Gastrocnemius medialis (tissue), 4 donors: ENCODE results near the gene C1orf232. TPM values are rescaled to one million over a fixed set of nuclear protein-coding genes. Genes with fewer than 3 reads are reported as not detected.

Experiments used
- ATAC-seq, 2 donors: fragments of 150-250 bp; one replicate each; pipeline ENCODE4 v1.9.1; 2016
- DNase-seq, 2 donors: peaks; one replicate each; pipeline ENCODE4 v3.0.0-alpha.2; 2019
- H3K27ac ChIP-seq, 4 donors: fragments of 200-600 bp; sonication (generic); 1 replicate in 1 of 4; 2 replicates in 3 of 4; pipeline ENCODE4 v1.5.1; 2016 to 2018; ENCODE audit warnings: mild to moderate bottlenecking in 2 of 4, moderate library complexity in 1 of 4
- H3K27me3 ChIP-seq, 3 donors: fragments of 200-600 bp; sonication (generic) in 2 of 3; 1 replicate in 1 of 3; 2 replicates in 2 of 3; pipeline versions ENCODE4 v1.5.1 to v1.6.0; 2016 to 2019; ENCODE audit warnings: mild to moderate bottlenecking in 1 of 3, moderate library complexity in 1 of 3
- H3K36me3 ChIP-seq, 2 donors: fragments of 200-600 bp; sonication (generic) in 1 of 2; one replicate each; pipeline ENCODE4 v1.5.1; 2017 to 2018
- H3K4me1 ChIP-seq, 2 donors: fragments of 200-600 bp; sonication (generic) in 1 of 2; one replicate each; pipeline ENCODE4 v1.5.1; 2016 to 2017; ENCODE audit warnings: mild to moderate bottlenecking in 2 of 2
- H3K4me3 ChIP-seq, 4 donors: fragments of 200-600 bp; sonication (generic) in 3 of 4; 1 replicate in 1 of 4; 2 replicates in 3 of 4; pipeline ENCODE4 v1.5.1; 2016 to 2019; ENCODE audit warnings: mild to moderate bottlenecking in 2 of 4
- H3K9me3 ChIP-seq, 3 donors: fragments of 200-600 bp; sonication (generic) in 2 of 3; 1 replicate in 1 of 3; 2 replicates in 2 of 3; pipeline ENCODE4 v1.5.1; 2016 to 2019
- CTCF ChIP-seq, 5 experiments: fragments of 450-650 bp in 3 of 5; fragments of 200-600 bp in 2 of 5; sonication (generic) in 2 of 5; IDR thresholded peaks in 4 of 5; conservative IDR thresholded peaks in 1 of 5; 1 replicate in 4 of 5; 2 replicates in 1 of 5; pipeline ENCODE4 v1.5.1; 2016 to 2019; ENCODE audit warnings: antibody characterized with exemption in 5 of 5, mild to moderate bottlenecking in 3 of 5, moderate library complexity in 3 of 5
- POLR2A ChIP-seq, 2 donors: fragments of 450-650 bp; IDR thresholded peaks; one replicate each; pipeline ENCODE4 v1.6.1; 2017; ENCODE audit warnings: antibody characterized with exemption in 2 of 2, mild to moderate bottlenecking in 2 of 2, moderate library complexity in 2 of 2
- in situ Hi-C, 4 donors: fragments of 200-750 bp; cut with MboI; loops; one replicate each; pipeline versions ENCODE4 v1.15.0 to v1.8.0; 2017; ENCODE audit warnings: low sequenced_read_pairs in 4 of 4
- intact Hi-C: fragments of 100-400 bp; cut with DNase I; formaldehyde crosslinking; loops from one replicate; pipeline ENCODE4 v1.15.1; 2023; ENCODE audit warnings: low total_unique reads
- total RNA-seq, 4 donors: library from RNA; depleted of rRNA; stranded (reverse); fragments of >200 nt; gene quantifications; one replicate each; pipeline versions ENCODE4 v1.1.0 to v1.2.3, GENCODE V29; 2016

Gene C1orf232
- not detected for total RNA-seq

- in situ Hi-C loops: loop anchor here in 2 of 4 donors (5.0 to 25.0 kb wide), 3 partner anchors 64 to 281 kb away; partner anchors contain the start of genes CEP85 (in 1 of the 2), PAQR7 (in 1 of the 2) and SLC30A2 (in 1 of the 2)
- Histone ChIP-seq H3K9me3 (no peaks in the 10 kb centered on the region), H3K4me1 (peaks cover 20 to 29% of the 10 kb centered on the region in 2 donors), H3K27ac (peak within 1 kb of the TSS; percentile 88 to 97 (median 92)), H3K36me3 (peaks cover 0 to 3% of the 10 kb centered on the region in 2 donors), H3K27me3 (no peaks in the 10 kb centered on the region), H3K4me3 (peak within 1 kb of the TSS; percentile 73 to 99 (median 86))
- TF ChIP-seq POLR2A (IDR thresholded peaks at IDR 0.05) (no peak), CTCF (IDR thresholded peaks at IDR 0.05 in 4 of 5, conservative IDR thresholded peaks at IDR 0.05 in 1 of 5) (no peak)
- ATAC-seq: no peak
- DNase-seq: no peak
- intact Hi-C loops: loop anchor here (1.0 kb wide), 1 partner anchor 65 kb away; no protein-coding TSS in a partner anchor
These were observed at the start of gene C1orf232 for GRCh38 chr1:26168410-26169197. C1orf232 (minus strand) TSS chr1:26168963; CDS start chr1:26168499, 464 bp downstream.

DNA sequence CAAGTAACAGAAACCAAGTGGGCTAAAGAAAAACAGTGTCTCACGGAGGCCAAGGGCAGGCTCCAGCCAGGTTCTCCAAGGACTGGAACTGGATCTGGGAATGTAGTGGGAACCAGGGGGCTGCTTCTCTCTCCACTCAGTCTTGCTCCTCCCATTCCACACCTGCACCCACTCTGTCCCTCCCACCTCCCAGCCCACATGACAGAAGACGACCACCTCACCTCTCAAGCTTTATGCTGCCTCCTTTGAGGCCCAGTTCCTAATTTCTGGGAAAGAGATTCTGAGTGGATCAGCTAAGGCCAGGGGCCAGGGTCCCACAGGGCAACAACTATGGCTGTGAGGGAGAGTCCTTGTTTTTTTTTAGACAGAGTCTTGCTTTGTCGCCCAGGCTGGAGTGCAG, 46.5 kb upstream of the C1orf232 start:
- Histone ChIP-seq H3K4me3 (no peak overlapping the region), H3K27me3 (no peaks in the 10 kb centered on the region), H3K36me3 (no peaks in the 10 kb centered on the region), H3K9me3 (no peaks in the 10 kb centered on the region), H3K27ac (no peak overlapping the region), H3K4me1 (peaks cover 0 to 6% of the 10 kb centered on the region in 2 donors)
- in situ Hi-C loops (no loop called here), intact Hi-C loops (no loop called here)
- TF ChIP-seq POLR2A (IDR thresholded peaks at IDR 0.05): no peak
- no peak for TF ChIP-seq CTCF (IDR thresholded peaks at IDR 0.05 in 4 of 5, conservative IDR thresholded peaks at IDR 0.05 in 1 of 5)
- ATAC-seq (no peak), DNase-seq (no peak)

DNA sequence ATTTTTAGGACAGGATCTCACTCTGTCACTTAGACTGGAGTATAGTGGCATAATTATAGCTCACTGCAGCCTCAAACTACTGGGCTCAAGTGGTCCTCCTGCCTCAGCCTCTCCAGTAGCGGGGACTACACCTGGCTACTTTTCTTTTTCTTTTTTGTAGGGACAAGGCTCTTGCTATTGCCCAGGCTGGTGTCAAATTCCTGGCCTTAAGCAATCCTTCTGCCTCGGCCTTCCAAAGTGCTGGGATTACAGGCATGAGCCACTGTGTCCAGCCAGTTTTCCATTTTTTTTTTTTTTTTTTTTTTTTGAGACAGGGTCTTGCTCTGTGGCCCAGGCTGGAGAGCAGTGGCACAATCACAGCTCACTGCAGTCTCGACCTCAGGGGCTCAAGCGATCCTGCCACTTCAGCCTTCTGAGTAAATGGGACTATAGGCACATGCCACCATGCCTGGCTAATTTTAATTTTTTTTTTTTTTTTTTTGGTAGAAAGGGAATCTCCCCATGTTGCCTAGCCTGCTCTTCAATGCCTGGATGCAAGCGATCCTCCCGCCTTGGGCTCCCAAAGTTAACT, 44.7 kb upstream of the C1orf232 start:
- peaks cover 0 to 3% of the 10 kb centered on the region in 2 donors for H3K4me1 ChIP-seq
- in situ Hi-C loops (no loop called here), intact Hi-C loops (no loop called here)
- ATAC-seq (peak in 1 of 2 donors; percentile 64), DNase-seq (peak in 1 of 2 donors; percentile 27)
- H3K4me3 ChIP-seq: no peak overlapping the region
- no peak overlapping the region for H3K27ac ChIP-seq
- H3K9me3 ChIP-seq: no peaks in the 10 kb centered on the region
- no peaks in the 10 kb centered on the region for H3K36me3 ChIP-seq
- no peak for TF ChIP-seq CTCF (IDR thresholded peaks at IDR 0.05 in 4 of 5, conservative IDR thresholded peaks at IDR 0.05 in 1 of 5)
- TF ChIP-seq POLR2A (IDR thresholded peaks at IDR 0.05): no peak
- no peaks in the 10 kb centered on the region for H3K27me3 ChIP-seq

- in situ Hi-C loops: no loop called here
- H3K27ac ChIP-seq: no peak overlapping the region
- H3K4me1 ChIP-seq: no peaks in the 10 kb centered on the region
- no peaks in the 10 kb centered on the region for H3K36me3 ChIP-seq
- no peaks in the 10 kb centered on the region for H3K27me3 ChIP-seq
- DNase-seq: no peak
- H3K9me3 ChIP-seq: no peaks in the 10 kb centered on the region
- TF ChIP-seq CTCF (IDR thresholded peaks at IDR 0.05 in 4 of 5, conservative IDR thresholded peaks at IDR 0.05 in 1 of 5): no peak
- TF ChIP-seq POLR2A (IDR thresholded peaks at IDR 0.05): no peak
- no peak for ATAC-seq
- no peak overlapping the region for H3K4me3 ChIP-seq
- intact Hi-C loops: no loop called here
These were observed 44.0 kb upstream of the C1orf232 start for GRCh38 chr1:26212726-26213125.
